Activated CD4-positive, alpha-beta T cell treated with anti-CD3 and anti-CD28 coated beads for 36 hours (primary cell): ENCODE measurements around the gene SYNJ1. TPM values are rescaled to one million over a fixed set of nuclear protein-coding genes. Genes with fewer than 3 reads are reported as not detected.
"Not testable (repeated sequence)": the region's sequence is repeated elsewhere in the genome, so short reads cannot be mapped to it uniquely, and the experiment has no call there.

Source experiments
- ATAC-seq: fragments of 200-7000 bp; cut with Tn5 transposase; one replicate; pipeline ENCODE4 v1.10.0; 2021; ENCODE audit warnings: mild to moderate bottlenecking, moderate library complexity
- CTCF ChIA-PET: fragments of 350-600 bp; sonication (Branson Sonifier 250); formaldehyde crosslinking; loops from one replicate; lab custom pipeline; 2021; ENCODE audit warnings: antibody characterized with exemption; lab: Charles Lee
- POLR2A ChIA-PET: fragments of 350-600 bp; sonication (Branson Sonifier 250); formaldehyde crosslinking; loops from one replicate; lab custom pipeline; 2021; ENCODE audit warnings: antibody characterized with exemption, inconsistent platforms; lab: Charles Lee
- DNase-seq: peaks from one replicate; pipeline ENCODE4 v3.0.0-alpha.2; 2020
- H3K27ac Mint-ChIP-seq: one replicate; pipeline ENCODE4 v1.8.0; 2021; ENCODE audit warnings: mixed read lengths
- H3K27me3 Mint-ChIP-seq: one replicate; pipeline ENCODE4 v1.8.0; 2021; ENCODE audit warnings: mixed read lengths
- H3K36me3 Mint-ChIP-seq: one replicate; pipeline ENCODE4 v1.8.0; 2021; ENCODE audit warnings: low read depth, mixed read lengths
- H3K4me1 Mint-ChIP-seq: one replicate; pipeline ENCODE4 v1.8.0; 2021; ENCODE audit warnings: mixed read lengths
- H3K4me3 Mint-ChIP-seq: one replicate; pipeline ENCODE4 v1.8.0; 2021; ENCODE audit warnings: mild to moderate bottlenecking, moderate library complexity, mixed read lengths
- H3K9me3 Mint-ChIP-seq: one replicate; pipeline ENCODE4 v1.8.0; 2021; ENCODE audit warnings: low read depth, mixed read lengths
- intact Hi-C, 2 experiments: fragments of 100-400 bp; cut with DNase I in 1 of 2; cut with micrococcal nuclease in 1 of 2; formaldehyde crosslinking; loops; one replicate each; pipeline versions ENCODE4 v1.14.2 to v1.15.1; 2022 to 2024; cut with DNase I, micrococcal nuclease
- total RNA-seq, 2 experiments: library from RNA; stranded (reverse); gene quantifications; one replicate each; pipeline ENCODE4 v1.2.3, GENCODE V29; 2021

The SYNJ1 gene
- total RNA-seq, 2 experiments from 2014 or later, result 6.3 to 10.5 TPM

- CTCF ChIA-PET, intact Hi-C loops, ATAC-seq, DNase-seq, H3K9me3 Mint-ChIP-seq, H3K4me1 Mint-ChIP-seq, H3K27me3 Mint-ChIP-seq, H3K4me3 Mint-ChIP-seq, H3K27ac Mint-ChIP-seq, POLR2A ChIA-PET: not testable (repeated sequence)
- peaks cover 70% of the 10 kb centered on the region for H3K36me3 Mint-ChIP-seq
These were observed 65.8 kb downstream of the SYNJ1 start for GRCh38 chr21:32661981-32662380.

- DNase-seq, H3K9me3 Mint-ChIP-seq, H3K4me1 Mint-ChIP-seq, H3K27me3 Mint-ChIP-seq, intact Hi-C loops, H3K4me3 Mint-ChIP-seq, POLR2A ChIA-PET, ATAC-seq, H3K27ac Mint-ChIP-seq: not testable (repeated sequence)
- H3K36me3 Mint-ChIP-seq, result peaks cover 72% of the 10 kb centered on the region
- CTCF ChIA-PET, result interaction anchor here (0.6 kb wide), 2 partner anchors 102 to 469 kb away, joined by 3 to 4 read pairs; no protein-coding TSS in a partner anchor
These were observed 66.6 kb downstream of the SYNJ1 start for GRCh38 chr21:32661026-32661782.

- Mint-ChIP-seq H3K9me3 (no peaks in the 10 kb centered on the region), H3K27ac (no peak overlapping the region), H3K36me3 (peaks cover 45% of the 10 kb centered on the region), H3K27me3 (no peaks in the 10 kb centered on the region), H3K4me1 (no peaks in the 10 kb centered on the region), H3K4me3 (no peak overlapping the region)
- intact Hi-C loops, result no loop called here
- ATAC-seq (no peak), DNase-seq (no peak)
- POLR2A ChIA-PET, result no interaction called here
- CTCF ChIA-PET, result no interaction called here
These were observed 69.3 kb downstream of the SYNJ1 start for GRCh38 chr21:32658524-32658923.

- CTCF ChIA-PET, result interaction anchor here (0.6 to 1.5 kb wide), 9 partner anchors 9 to 1127 kb away, joined by 3 to 11 read pairs (median 3); no protein-coding TSS in a partner anchor
- H3K4me1 Mint-ChIP-seq, result peaks cover 3% of the 10 kb centered on the region
- intact Hi-C loops, result loop anchor here (1.0 kb wide), 2 partner anchors 173 to 174 kb away; no protein-coding TSS in a partner anchor
- ATAC-seq (peak; percentile 69), DNase-seq (peak; percentile 51)
- no peaks in the 10 kb centered on the region for H3K9me3 Mint-ChIP-seq
- peaks cover 18% of the 10 kb centered on the region for H3K36me3 Mint-ChIP-seq
- no peak overlapping the region for H3K4me3 Mint-ChIP-seq
- H3K27me3 Mint-ChIP-seq, result no peaks in the 10 kb centered on the region
- POLR2A ChIA-PET, result no interaction called here
- H3K27ac Mint-ChIP-seq, result no peak overlapping the region
These were observed 74.4 kb downstream of the SYNJ1 start for GRCh38 chr21:32653326-32653901.

GRCh38 chr21:32648165-32648564, 79.6 kb downstream of the SYNJ1 start:
- ATAC-seq (no peak), DNase-seq (no peak)
- Mint-ChIP-seq H3K36me3 (peaks cover 7% of the 10 kb centered on the region), H3K27me3 (no peaks in the 10 kb centered on the region), H3K9me3 (no peaks in the 10 kb centered on the region), H3K27ac (no peak overlapping the region), H3K4me3 (no peak overlapping the region), H3K4me1 (peaks cover 3% of the 10 kb centered on the region)
- intact Hi-C loops, result no loop called here
- ChIA-PET CTCF (interaction anchor here (0.9 to 1.0 kb wide), 2 partner anchors 88 to 178 kb away, joined by 3 read pairs; no protein-coding TSS in a partner anchor), POLR2A (no interaction called here)

GRCh38 chr21:32645261-32646182, 82.3 kb downstream of the SYNJ1 start:
- peaks cover 6% of the 10 kb centered on the region for H3K36me3 Mint-ChIP-seq
- DNase-seq (no peak), ATAC-seq (no peak)
- ChIA-PET POLR2A (no interaction called here), CTCF (no interaction called here)
- H3K27ac Mint-ChIP-seq, result no peak overlapping the region
- H3K27me3 Mint-ChIP-seq, result no peaks in the 10 kb centered on the region
- no peaks in the 10 kb centered on the region for H3K4me1 Mint-ChIP-seq
- no peaks in the 10 kb centered on the region for H3K9me3 Mint-ChIP-seq
- H3K4me3 Mint-ChIP-seq, result no peak overlapping the region
- intact Hi-C loops, result no loop called here

GRCh38 chr21:32641710-32642698, 85.8 kb downstream of the SYNJ1 start:
- ChIA-PET POLR2A (no interaction called here), CTCF (interaction anchor here (0.6 kb wide), 1 partner anchor 250 kb away, joined by 3 read pairs; no protein-coding TSS in a partner anchor)
- Mint-ChIP-seq H3K36me3 (peaks cover 21% of the 10 kb centered on the region), H3K9me3 (no peaks in the 10 kb centered on the region), H3K27ac (no peak overlapping the region), H3K27me3 (no peaks in the 10 kb centered on the region), H3K4me1 (no peaks in the 10 kb centered on the region), H3K4me3 (no peak overlapping the region)
- DNase-seq (no peak), ATAC-seq (no peak)
- intact Hi-C loops, result no loop called here

GRCh38 chr21:32626621-32627196, 101.1 kb downstream of the SYNJ1 start:
- H3K27ac Mint-ChIP-seq, result no peak overlapping the region
- no peaks in the 10 kb centered on the region for H3K4me1 Mint-ChIP-seq
- H3K9me3 Mint-ChIP-seq, result peaks cover 2% of the 10 kb centered on the region
- peaks cover 2% of the 10 kb centered on the region for H3K27me3 Mint-ChIP-seq
- ATAC-seq (no peak), DNase-seq (no peak)
- intact Hi-C loops, result no loop called here
- ChIA-PET CTCF (interaction anchor here (0.6 to 1.0 kb wide), 3 partner anchors 26 to 183 kb away, joined by 3 to 4 read pairs (median 3); no protein-coding TSS in a partner anchor), POLR2A (no interaction called here)
- no peak overlapping the region for H3K4me3 Mint-ChIP-seq
- H3K36me3 Mint-ChIP-seq, result peaks cover 14% of the 10 kb centered on the region

GRCh38 chr21:32618218-32618617, 109.6 kb downstream of the SYNJ1 start:
- H3K9me3 Mint-ChIP-seq, H3K36me3 Mint-ChIP-seq, H3K27ac Mint-ChIP-seq, intact Hi-C loops, POLR2A ChIA-PET, ATAC-seq, H3K4me3 Mint-ChIP-seq, H3K4me1 Mint-ChIP-seq, CTCF ChIA-PET, DNase-seq: not testable (repeated sequence)
- peaks cover 11% of the 10 kb centered on the region for H3K27me3 Mint-ChIP-seq

GRCh38 chr21:32613436-32614043, 114.3 kb downstream of the SYNJ1 start:
- ChIA-PET POLR2A (no interaction called here), CTCF (interaction anchor here (0.6 to 0.8 kb wide), 2 partner anchors 44 to 219 kb away, joined by 3 to 4 read pairs; no protein-coding TSS in a partner anchor)
- H3K27me3 Mint-ChIP-seq, result no peaks in the 10 kb centered on the region
- DNase-seq, result no peak
- H3K9me3 Mint-ChIP-seq, result no peaks in the 10 kb centered on the region
- peaks cover 9% of the 10 kb centered on the region for H3K36me3 Mint-ChIP-seq
- H3K27ac Mint-ChIP-seq, result peak overlapping the region; percentile 90
- no peak for ATAC-seq
- peak overlapping the region; percentile 96 for H3K4me3 Mint-ChIP-seq
- intact Hi-C loops, result loop anchor here (2.0 to 5.0 kb wide), 5 partner anchors 45 to 929 kb away; partner anchors contain the start of genes GART (in 1 of the 2), MIS18A (in 1 of the 2), PAXBP1 (in 1 of the 2) and SON (in 1 of the 2)
- peaks cover 9% of the 10 kb centered on the region for H3K4me1 Mint-ChIP-seq
